ENCODE measurements around the gene TTC7B.

- TF ChIP-seq CTCF (IDR thresholded peaks at IDR 0.05) (no peak), POLR2A (IDR thresholded peaks at IDR 0.05) (no peak)
These were observed 268.3 kb downstream of the TTC7B start for GRCh38 chr14:90547968-90548367.

Measured in Peyer's patch (tissue), 4 donors.